Measurements from ENCODE around the gene C5.
"Not testable (repeated sequence)": the region's sequence is repeated elsewhere in the genome, so short reads cannot be mapped to it uniquely, and the experiment has no call there.

The C5 gene

DNA sequence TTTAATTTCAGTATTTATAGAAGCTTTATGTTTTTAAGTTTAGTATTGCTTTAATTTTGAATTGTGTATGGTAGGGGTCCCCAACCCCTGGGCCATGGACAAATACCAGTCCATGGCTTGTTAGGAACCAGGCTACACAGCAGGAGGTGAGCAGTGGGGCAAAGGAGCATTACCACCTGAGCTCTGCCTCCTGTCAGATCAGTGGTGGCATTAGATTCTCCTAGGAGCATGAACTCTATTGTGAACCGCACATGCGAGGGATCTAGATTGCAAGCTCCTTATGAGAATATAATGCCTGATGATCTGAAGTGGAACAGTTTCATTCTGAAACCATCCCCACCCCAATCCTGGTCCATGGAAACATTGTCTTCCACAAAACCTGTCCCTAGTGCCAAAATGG, 1.9 kb downstream of the C5 start:
- no peak for DNase-seq

GRCh38 chr9:121038804-121039203, 11.3 kb downstream of the C5 start:
- DNase-seq = no peak

DNA sequence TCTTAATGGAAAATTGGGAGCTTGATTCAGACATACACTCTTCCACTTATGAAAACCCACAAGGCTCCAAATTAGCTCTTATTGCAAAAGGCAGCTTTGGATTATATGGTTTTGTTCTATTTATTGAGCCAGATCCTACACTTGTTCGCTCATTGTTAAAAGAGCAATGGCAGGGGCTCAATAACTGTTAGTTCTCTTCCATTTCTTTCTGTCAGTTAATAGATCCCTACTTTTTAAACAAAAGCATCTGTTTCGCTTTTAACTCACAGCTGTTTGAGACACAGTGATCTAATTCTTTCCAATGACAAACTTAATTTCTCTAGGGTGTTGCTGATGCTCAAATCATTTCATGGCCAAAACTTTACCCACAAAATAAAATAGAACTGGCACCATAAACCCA, 11.7 kb downstream of the C5 start:
- DNase-seq = no peak

DNA sequence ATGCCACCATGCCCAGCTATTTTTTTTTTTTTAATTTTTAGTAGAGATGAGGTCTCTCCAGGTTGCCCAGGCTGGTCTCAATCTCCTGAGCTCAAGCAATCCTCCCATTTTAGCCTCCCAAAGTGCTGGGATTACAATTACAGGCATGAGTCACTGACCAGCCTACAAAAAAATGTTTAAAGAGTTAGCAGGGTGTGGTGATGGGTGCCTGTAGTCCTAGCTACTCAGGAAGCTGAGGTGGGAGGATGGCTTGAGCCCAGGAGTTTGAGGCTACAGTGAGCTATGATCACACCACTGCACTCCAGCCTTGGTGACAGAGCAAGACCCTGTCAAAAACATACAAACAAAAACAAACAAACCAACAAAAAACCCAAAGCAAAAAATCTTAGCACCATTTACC, 14.4 kb downstream of the C5 start:
- not testable (repeated sequence) for DNase-seq

DNA sequence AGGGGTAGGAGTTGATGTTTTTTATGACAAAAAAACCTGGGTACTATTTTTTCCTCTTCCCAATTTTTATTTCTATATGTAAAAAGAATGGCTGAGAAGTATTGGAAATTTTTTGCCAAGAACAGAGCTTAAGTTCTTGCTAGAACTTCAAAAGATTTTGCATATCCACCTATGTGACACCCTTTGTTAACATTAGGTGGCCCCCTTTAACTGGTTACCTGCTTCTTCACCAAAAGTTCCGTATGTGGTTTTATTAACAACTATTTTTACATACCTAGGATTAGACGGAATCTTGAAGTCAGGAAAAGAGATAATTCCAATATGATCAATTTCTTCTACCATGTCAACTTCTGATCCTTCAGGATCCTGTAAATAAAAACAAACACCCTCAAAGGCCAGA, 15.5 kb downstream of the C5 start:
- DNase-seq = no peak

GRCh38 chr9:121029469-121029868, 20.6 kb downstream of the C5 start:
- no peak for DNase-seq

DNA sequence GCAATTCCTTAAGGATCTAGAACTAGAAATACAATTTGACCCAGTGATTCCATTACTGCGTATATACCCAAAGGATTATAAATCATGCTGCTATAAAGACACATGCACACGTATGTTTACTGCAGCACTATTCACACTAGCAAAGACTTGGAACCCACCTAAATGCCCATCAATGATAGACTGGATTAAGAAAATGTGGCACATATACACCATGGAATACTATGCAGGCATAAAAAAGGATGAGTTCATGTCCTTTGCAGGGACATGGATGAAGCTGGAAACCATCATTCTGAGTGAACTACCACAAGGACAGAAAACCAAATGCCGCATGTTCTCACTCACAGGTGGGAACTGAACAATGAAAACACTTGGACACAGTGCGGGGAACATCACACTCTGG, 21.8 kb downstream of the C5 start:
- not testable (repeated sequence) for DNase-seq

DNA sequence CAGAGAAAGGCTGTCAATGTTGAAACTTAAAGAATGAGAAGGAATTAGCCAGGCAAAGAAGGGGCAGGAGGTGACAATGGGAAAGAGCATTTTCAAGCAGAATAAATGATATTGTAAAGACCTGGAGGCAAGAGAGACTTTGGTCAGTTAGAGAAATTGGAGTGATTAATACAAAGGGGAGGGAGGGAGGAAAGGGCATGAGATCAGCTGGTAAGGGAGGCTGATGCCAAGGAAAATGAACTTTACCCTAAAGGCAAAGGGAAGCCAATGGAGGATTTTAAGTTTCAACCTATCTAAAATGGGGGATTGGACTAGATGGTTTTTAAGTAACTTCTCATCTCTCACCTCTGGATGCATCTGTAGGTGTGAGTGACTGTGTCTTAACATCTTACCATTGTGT, 23.3 kb downstream of the C5 start:
- DNase-seq = no peak

DNA sequence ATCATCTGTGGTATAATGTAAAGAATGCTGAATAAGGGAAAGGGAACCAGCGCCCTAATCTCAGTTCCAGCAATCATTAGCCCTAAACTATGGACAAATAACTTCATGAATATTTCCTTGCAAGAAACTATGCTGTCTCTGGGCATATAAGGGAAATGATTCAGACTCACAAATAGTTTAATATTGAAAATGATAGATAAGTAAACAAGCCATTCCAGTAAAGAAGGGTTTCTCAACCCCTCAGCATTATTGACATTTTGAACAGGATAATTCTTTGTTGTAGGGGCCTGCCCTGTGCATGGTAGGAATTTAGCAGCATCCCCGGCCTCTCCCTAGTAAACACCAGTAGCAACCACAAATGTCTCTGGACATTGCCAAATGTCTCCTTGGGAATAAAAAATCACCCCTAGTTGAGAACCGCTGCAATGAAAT, 23.8 kb downstream of the C5 start:
- DNase-seq = no peak

DNA sequence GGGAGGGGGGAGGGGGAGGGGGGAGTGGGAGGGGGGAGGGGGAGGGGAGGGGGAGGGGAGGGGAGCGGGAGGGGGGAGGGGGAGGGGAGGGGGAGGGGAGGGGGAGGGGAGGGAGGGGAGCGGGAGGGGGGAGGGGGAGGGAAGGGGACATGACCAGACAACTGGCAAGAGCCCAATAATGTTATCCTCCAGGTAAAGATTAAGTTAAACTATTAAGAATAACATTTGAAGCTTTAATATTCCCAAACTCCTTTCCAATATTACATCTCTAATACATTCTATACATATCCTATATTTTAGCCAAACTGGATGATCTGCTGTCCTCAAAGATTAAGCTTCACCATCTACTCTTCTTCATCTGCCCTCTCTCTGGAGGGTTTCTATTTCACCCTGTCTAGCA, 25.8 kb downstream of the C5 start:
- DNase-seq = no peak

DNA sequence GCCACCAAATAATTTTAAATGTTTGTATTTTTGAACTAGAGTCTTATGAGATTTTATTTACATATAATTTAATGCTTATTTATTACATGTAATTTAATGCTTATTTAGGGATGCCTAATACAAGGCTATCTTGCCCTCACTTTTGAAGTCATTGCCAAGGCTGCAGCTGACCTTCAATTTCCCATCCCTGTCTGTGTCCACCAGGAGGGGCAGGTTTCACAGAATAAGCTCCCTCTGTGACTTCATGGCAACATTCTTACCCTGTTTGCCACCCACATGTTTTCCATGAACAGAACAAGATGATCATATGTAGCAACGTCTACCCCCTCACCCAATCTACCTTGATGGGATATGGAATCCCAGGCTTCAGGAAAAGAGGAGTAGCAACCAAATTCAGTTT, 27.0 kb downstream of the C5 start:
- no peak for DNase-seq

GRCh38 chr9:121021301-121021700, 28.8 kb downstream of the C5 start:
- DNase-seq = no peak

DNA sequence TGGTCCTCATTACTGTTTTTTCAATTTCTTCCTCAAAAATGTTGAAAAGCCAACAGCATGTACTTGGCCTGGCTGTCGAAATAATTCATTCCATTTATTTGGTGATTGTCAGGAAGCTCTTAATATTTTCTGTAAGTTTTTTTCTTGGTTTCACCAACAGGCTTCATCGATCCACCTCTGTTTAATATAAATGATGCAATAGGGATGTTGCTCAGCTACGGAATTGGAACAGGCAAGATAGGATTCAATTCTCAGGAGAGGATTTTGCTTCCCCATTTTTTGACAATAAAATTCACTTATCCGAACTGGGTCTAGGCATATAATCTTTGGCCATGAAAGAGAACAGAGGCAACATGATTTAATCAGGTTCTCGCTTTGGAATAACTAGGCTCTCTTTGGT, 30.8 kb downstream of the C5 start:
- DNase-seq = no peak

GRCh38 chr9:121013911-121014310, 36.2 kb downstream of the C5 start:
- DNase-seq = no peak

- no peak for DNase-seq
Measured at GRCh38 chr9:121009650-121010049, 40.4 kb downstream of the C5 start.

GRCh38 chr9:120999317-120999716, 50.8 kb downstream of the C5 start:
- no peak for DNase-seq

GRCh38 chr9:120998111-120998510, 52.0 kb downstream of the C5 start:
- no peak for DNase-seq

GRCh38 chr9:120997502-120997901, 52.6 kb downstream of the C5 start:
- no peak for DNase-seq

DNA sequence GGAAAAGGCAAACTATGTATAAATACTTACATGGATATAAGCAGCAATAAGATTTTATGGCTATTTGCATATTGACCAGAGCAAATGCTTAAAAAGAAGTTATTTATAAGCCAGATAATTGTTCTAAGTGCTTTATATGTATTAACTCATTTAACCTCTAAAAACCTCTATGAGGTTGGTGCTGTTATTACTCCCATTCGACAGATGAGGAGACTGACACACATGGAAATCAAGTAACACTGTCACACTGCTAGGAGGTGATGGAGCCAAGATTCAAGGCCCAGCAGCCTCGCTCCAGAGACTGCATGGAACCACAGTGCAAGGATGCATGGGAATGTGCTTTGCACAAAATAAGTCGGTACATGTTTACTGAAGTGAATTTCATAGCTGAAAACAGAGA, 53.7 kb downstream of the C5 start:
- no peak for DNase-seq

GRCh38 chr9:120989065-120989464, 61.0 kb downstream of the C5 start:
- no peak for DNase-seq

DNA sequence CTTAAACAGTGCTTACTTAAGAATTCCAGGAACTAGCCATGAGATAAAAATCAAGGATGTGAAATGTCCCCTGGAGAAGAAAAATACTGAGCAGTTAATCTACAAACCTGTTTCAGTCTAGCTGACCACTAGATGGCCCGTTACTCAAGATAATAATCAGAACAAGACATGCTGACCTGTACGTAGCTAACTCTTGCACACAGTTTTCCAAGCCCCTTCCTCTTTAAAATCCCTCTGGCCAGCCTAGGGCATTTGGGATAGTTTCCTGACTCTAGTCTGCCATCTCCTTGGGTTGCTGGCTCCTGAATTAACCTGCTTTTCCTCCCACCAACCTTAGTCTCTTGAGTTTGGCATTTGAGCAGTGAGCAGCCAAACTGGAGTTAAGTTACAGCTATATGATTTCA, 64.3 kb downstream of the C5 start:
- no peak for DNase-seq

DNA sequence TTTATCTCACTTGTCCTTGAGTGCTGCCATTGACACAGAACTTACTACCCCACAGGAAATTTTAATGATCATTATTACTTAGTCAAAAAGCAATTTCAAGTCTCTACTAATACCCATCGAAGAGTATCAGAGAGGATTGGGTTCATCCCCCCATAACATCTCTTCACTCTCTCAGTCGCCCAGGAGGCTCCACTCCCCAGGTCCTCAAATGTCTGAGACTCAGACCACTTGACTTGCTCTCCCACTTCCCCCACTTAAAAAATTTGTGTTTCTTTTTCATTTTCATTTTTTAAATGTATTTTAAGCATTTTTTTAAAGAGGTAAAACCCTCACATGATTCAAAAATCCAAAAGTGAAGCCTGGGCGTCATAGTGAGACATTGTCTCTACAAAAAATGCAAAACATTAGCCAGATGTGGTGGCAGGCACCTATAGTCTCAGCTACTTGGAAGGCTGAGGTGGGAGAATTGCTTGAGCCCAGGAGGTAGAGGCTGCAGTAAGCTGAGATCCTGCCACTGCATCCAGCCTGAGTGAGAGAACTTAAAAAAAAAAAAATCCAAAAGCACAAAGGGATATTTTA, 66.7 kb downstream of the C5 start:
- no peak for DNase-seq

GRCh38 chr9:120982836-120983235, 67.2 kb downstream of the C5 start:
- DNase-seq = no peak

DNA sequence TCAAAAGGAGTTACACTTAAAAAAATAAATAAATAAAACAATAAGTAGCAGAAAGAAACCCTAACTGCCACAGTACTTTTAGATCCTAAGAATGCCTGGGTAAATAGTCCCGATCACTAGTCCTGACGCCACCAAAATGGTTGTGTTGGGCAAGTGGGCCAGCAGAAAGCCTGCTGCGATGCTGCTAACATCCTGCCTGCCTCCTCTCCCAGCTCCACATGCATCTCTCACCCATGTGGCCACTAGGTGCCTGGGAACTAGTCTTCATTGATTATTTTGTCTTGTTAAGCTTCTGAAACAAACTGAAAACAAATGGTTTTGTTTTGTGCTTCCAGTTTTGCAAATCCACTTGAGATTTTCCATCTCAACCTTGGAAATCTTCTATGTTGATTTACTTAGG, 69.1 kb downstream of the C5 start:
- no peak for DNase-seq

GRCh38 chr9:120979797-120980196, 70.3 kb downstream of the C5 start:
- DNase-seq = no peak

GRCh38 chr9:120978987-120979386, 71.1 kb downstream of the C5 start:
- DNase-seq = no peak

Data from effector CD4-positive, alpha-beta T cell (primary cell).